Loucy (cell line): ENCODE data around the gene FEZF1.
"Not testable (repeated sequence)": the region's sequence is repeated elsewhere in the genome, so short reads cannot be mapped to it uniquely, and the experiment has no call there.

Experiments used
- H2AFZ ChIP-seq: fragments of 200-600 bp; sonication (generic); 2 replicates; pipeline ENCODE4 v1.6.0; 2016; ENCODE audit warnings: antibody characterized with exemption, mild to moderate bottlenecking, low read length, moderate library complexity
- H3F3A ChIP-seq: fragments of 200-600 bp; 2 replicates; pipeline ENCODE4 v1.6.0; 2016; ENCODE audit warnings: antibody characterized with exemption, low read depth, mild to moderate bottlenecking
- H3K27me3 ChIP-seq: fragments of 200-600 bp; sonication (generic); 2 replicates; pipeline ENCODE4 v1.6.1; 2014; ENCODE audit warnings: low read length, mild to moderate bottlenecking; ENCODE audit not compliant: insufficient read depth, poor library complexity, severe bottlenecking
- H3K36me3 ChIP-seq: fragments of 200-600 bp; sonication (generic); 2 replicates; pipeline ENCODE4 v1.6.1; 2016; ENCODE audit warnings: low read length; ENCODE audit not compliant: insufficient read depth
- H3K4me1 ChIP-seq: fragments of 200-600 bp; sonication (generic); 2 replicates; pipeline ENCODE4 v1.5.1; 2014; ENCODE audit warnings: low read length, mild to moderate bottlenecking; ENCODE audit not compliant: insufficient read depth, poor library complexity, severe bottlenecking
- H3K4me2 ChIP-seq: fragments of 200-600 bp; sonication (generic); 2 replicates; pipeline ENCODE4 v1.6.0; 2014; ENCODE audit warnings: antibody characterized with exemption, low read length, low read depth, mild to moderate bottlenecking; ENCODE audit not compliant: poor library complexity, severe bottlenecking
- H3K4me3 ChIP-seq: fragments of 200-600 bp; sonication (generic); 2 replicates; pipeline ENCODE4 v1.5.1; 2014; ENCODE audit warnings: low read length, mild to moderate bottlenecking, mixed read lengths; ENCODE audit not compliant: poor library complexity, severe bottlenecking
- H3K79me2 ChIP-seq: fragments of 200-600 bp; sonication (generic); 2 replicates; pipeline ENCODE4 v1.6.1; 2014; ENCODE audit warnings: low read length; ENCODE audit not compliant: insufficient read depth
- H3K9ac ChIP-seq: fragments of 200-600 bp; sonication (generic); 2 replicates; pipeline ENCODE4 v1.6.0; 2014; ENCODE audit warnings: mild to moderate bottlenecking, low read depth, low read length, moderate library complexity; ENCODE audit not compliant: poor library complexity, severe bottlenecking
- H3K9me2 ChIP-seq: fragments of 200-600 bp; sonication (generic); replicated peaks from 2 replicates; pipeline ENCODE4 v1.6.1; 2016; ENCODE audit warnings: low read depth, low read length, mixed read lengths
- H3K9me3 ChIP-seq: fragments of 200-600 bp; sonication (generic); 2 replicates; pipeline ENCODE4 v1.6.1; 2014; ENCODE audit warnings: mild to moderate bottlenecking, antibody characterized with exemption, low read length, low read depth; ENCODE audit not compliant: insufficient read depth
- H4K20me1 ChIP-seq: fragments of 200-600 bp; sonication (generic); 2 replicates; pipeline ENCODE4 v1.6.0; 2014; ENCODE audit warnings: antibody characterized with exemption, low read length, mild to moderate bottlenecking; ENCODE audit not compliant: insufficient read depth, poor library complexity, severe bottlenecking
- EZH2phosphoT487 ChIP-seq: fragments of 200-600 bp; IDR thresholded peaks from 2 replicates; pipeline ENCODE4 v1.6.1; 2018; ENCODE audit warnings: antibody characterized with exemption, mild to moderate bottlenecking, moderate library complexity, borderline replicate concordance
- TF ChIP-seq, protein P1 (sequence below): fragments of 200-600 bp; sonication (generic); conservative IDR thresholded peaks from 2 replicates; pipeline ENCODE4 v1.5.1; 2014; ENCODE audit warnings: mild to moderate bottlenecking, antibody characterized with exemption, low read length

FEZF1 gene

DNA sequence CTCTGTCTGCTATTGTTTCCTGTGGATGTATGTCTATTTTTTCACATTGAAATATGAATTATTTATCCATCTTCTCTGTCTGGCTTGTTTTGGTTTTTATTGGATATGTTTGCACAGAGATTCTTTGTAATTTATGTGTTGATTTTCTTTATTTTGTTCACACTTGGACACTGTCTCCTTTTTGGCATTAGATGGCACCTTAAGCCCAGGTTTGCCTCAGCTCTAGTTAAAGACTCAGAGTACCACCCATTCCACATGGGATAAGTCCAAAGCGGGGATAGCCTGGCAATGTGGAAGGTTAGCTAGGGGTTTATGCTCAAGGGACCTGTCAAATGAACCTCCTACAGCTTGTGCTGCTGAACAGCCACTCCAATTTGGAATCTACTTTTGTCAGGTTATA, 14.1 kb downstream of the FEZF1 start:
- Histone ChIP-seq H3K9me2 (no peaks in the 10 kb centered on the region), H2AFZ (no peak overlapping the region), H3K27me3 (no peaks in the 10 kb centered on the region), H3K4me2 (no peak overlapping the region), H3K4me3 (no peak overlapping the region), H3K36me3 (no peaks in the 10 kb centered on the region), H3F3A (no peaks in the 10 kb centered on the region), H3K9ac (no peak overlapping the region), H3K9me3 (no peaks in the 10 kb centered on the region), H4K20me1 (no peaks in the 10 kb centered on the region), H3K4me1 (no peaks in the 10 kb centered on the region), H3K79me2 (no peaks in the 10 kb centered on the region)
- TF ChIP-seq EZH2phosphoT487: no peak
- TF ChIP-seq, protein P1, sequence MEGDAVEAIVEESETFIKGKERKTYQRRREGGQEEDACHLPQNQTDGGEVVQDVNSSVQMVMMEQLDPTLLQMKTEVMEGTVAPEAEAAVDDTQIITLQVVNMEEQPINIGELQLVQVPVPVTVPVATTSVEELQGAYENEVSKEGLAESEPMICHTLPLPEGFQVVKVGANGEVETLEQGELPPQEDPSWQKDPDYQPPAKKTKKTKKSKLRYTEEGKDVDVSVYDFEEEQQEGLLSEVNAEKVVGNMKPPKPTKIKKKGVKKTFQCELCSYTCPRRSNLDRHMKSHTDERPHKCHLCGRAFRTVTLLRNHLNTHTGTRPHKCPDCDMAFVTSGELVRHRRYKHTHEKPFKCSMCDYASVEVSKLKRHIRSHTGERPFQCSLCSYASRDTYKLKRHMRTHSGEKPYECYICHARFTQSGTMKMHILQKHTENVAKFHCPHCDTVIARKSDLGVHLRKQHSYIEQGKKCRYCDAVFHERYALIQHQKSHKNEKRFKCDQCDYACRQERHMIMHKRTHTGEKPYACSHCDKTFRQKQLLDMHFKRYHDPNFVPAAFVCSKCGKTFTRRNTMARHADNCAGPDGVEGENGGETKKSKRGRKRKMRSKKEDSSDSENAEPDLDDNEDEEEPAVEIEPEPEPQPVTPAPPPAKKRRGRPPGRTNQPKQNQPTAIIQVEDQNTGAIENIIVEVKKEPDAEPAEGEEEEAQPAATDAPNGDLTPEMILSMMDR: no peak

DNA sequence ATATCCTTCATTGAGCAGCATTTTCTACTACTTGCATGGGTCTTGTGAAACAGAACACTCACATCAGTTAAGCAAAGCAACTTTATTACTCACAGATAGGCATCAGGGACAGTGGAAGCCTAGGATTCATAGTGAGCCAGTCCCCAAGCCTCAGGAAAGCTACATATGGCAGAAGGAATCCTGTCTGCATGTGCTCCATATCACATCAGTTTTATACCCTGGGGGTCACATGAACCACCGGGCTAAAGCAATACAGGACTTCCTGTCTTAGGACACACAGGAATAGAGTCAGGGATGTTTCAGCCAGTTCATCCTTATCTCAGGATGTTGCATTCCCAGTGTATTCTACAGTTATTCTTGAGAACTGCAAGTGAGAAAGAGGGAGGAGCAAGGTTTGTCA, 15.1 kb downstream of the FEZF1 start:
- Histone ChIP-seq H3K27me3 (no peaks in the 10 kb centered on the region), H3K9me3 (no peaks in the 10 kb centered on the region), H3K79me2 (no peaks in the 10 kb centered on the region), H2AFZ (no peak overlapping the region), H4K20me1 (no peaks in the 10 kb centered on the region), H3K4me1 (no peaks in the 10 kb centered on the region), H3K9ac (no peak overlapping the region), H3K36me3 (no peaks in the 10 kb centered on the region), H3K9me2 (no peaks in the 10 kb centered on the region), H3K4me3 (no peak overlapping the region), H3F3A (no peaks in the 10 kb centered on the region), H3K4me2 (no peak overlapping the region)
- TF ChIP-seq EZH2phosphoT487: no peak
- TF ChIP-seq, protein P1: no peak

DNA sequence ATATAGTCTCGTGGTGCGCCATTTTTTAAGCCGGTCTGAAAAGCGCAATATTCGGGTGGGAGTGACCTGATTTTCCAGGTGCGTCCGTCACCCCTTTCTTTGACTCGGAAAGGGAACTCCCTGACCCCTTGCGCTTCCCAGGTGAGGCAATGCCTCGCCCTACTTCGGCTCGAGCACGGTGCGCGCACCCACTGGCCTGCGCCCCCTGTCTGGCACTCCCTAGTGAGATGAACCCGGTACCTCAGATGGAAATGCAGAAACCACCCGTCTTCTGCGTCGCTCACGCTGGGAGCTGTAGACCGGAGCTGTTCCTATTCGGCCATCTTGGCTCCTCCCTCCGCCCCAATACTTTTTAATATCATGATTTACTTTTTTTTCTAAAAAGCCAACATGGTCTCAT, 19.9 kb downstream of the FEZF1 start:
- not testable (repeated sequence) for H3K4me3 ChIP-seq, H3K79me2 ChIP-seq, H3K9me3 ChIP-seq, H3K27me3 ChIP-seq, H3K9ac ChIP-seq, H3K9me2 ChIP-seq, H2AFZ ChIP-seq, H3K4me1 ChIP-seq, H3F3A ChIP-seq, H3K4me2 ChIP-seq, H4K20me1 ChIP-seq, H3K36me3 ChIP-seq

DNA sequence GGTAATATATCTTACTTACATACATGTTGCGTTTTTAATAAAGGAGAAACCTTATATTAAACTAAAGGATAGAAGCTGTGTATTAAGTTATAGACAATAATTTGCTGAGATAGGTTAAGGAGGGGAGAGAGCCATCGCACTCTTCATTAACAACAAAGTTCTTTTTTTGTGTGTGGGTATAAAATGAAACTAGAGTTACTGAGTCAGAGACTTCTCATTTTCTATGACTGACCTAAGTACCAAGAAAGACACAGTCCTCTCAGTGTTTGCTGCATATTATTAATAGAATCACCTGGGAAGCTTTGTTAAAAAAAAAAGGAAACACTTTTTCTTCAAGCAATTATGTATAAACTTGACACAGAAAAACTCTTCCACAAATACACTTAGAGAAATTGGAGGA, 31.4 kb downstream of the FEZF1 start:
- Histone ChIP-seq H2AFZ (no peak overlapping the region), H3K79me2 (no peaks in the 10 kb centered on the region), H3K36me3 (no peaks in the 10 kb centered on the region), H3K4me1 (no peaks in the 10 kb centered on the region), H3K9me3 (no peaks in the 10 kb centered on the region), H3K4me2 (no peak overlapping the region), H3K27me3 (no peaks in the 10 kb centered on the region), H3K9ac (no peak overlapping the region), H3K9me2 (no peaks in the 10 kb centered on the region), H4K20me1 (no peaks in the 10 kb centered on the region), H3F3A (no peaks in the 10 kb centered on the region), H3K4me3 (no peak overlapping the region)
- TF ChIP-seq, protein P1: no peak
- no peak for TF ChIP-seq EZH2phosphoT487
